ENCODE data around the gene TFB2M. TPM values are rescaled to one million over a fixed set of nuclear protein-coding genes. Genes with fewer than 3 reads are reported as not detected.

TFB2M gene
- total RNA-seq, 2 experiments from 2014 or later: 15.0 to 17.5 TPM

DNA sequence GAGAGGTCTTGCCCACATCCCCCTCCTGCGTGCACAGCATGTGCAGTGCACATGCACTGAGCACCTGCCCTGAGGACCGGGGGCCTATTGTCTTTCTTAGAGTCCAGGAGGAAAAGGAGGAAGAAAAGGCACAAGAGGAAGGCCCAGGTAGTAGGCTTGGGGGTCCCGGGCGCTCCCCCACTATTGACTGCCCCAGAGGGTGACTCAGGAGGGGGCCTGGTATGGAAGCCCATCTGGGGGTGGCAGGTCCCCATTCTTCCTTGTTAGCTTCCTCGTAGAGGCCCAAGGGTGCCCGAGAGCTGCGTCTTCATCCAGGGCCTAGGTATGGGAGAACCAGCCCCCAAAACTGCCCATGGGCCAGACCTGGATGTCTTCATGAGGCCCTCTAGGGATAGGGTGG lies 54.9 kb downstream of the TFB2M start:
- no peak for TF ChIP-seq EZH2phosphoT487 (IDR thresholded peaks at IDR 0.05; ENCODE audit: borderline replicate concordance, low read depth, low read length)
- TF ChIP-seq, protein P1, sequence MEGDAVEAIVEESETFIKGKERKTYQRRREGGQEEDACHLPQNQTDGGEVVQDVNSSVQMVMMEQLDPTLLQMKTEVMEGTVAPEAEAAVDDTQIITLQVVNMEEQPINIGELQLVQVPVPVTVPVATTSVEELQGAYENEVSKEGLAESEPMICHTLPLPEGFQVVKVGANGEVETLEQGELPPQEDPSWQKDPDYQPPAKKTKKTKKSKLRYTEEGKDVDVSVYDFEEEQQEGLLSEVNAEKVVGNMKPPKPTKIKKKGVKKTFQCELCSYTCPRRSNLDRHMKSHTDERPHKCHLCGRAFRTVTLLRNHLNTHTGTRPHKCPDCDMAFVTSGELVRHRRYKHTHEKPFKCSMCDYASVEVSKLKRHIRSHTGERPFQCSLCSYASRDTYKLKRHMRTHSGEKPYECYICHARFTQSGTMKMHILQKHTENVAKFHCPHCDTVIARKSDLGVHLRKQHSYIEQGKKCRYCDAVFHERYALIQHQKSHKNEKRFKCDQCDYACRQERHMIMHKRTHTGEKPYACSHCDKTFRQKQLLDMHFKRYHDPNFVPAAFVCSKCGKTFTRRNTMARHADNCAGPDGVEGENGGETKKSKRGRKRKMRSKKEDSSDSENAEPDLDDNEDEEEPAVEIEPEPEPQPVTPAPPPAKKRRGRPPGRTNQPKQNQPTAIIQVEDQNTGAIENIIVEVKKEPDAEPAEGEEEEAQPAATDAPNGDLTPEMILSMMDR (conservative IDR thresholded peaks at IDR 0.05; ENCODE audit: low read length): no peak
- no peaks in the 10 kb centered on the region for H3K79me2 ChIP-seq (ENCODE audit: insufficient read depth, low read depth, low read length)
- intact Hi-C loops (cut with micrococcal nuclease; ENCODE audit: unreplicated experiment): no loop called here
- no peaks in the 10 kb centered on the region for H3K9me2 ChIP-seq (ENCODE audit: insufficient read depth, low read length)
- no peak overlapping the region for H3K4me3 ChIP-seq (ENCODE audit: low read depth, low read length, poor library complexity, severe bottlenecking)
- H3K4me1 ChIP-seq (ENCODE audit: insufficient read depth, low read length, poor library complexity, severe bottlenecking): peaks cover 6% of the 10 kb centered on the region
- no peak for DNase-seq (ENCODE audit: low spot score)
- no TSS peak for BruUV-seq (replicated peaks)
- no peak overlapping the region for H3K4me2 ChIP-seq (ENCODE audit: low read length)
- POLR2A ChIA-PET: no interaction called here
- CTCF ChIA-PET (ENCODE audit: unreplicated experiment): no interaction called here
- H4K20me1 ChIP-seq (ENCODE audit: insufficient read depth, low read length): no peaks in the 10 kb centered on the region
- no peaks in the 10 kb centered on the region for H3K36me3 ChIP-seq (ENCODE audit: insufficient read depth, low read length)
- peaks cover 14% of the 10 kb centered on the region; the same call in 1 of the 2 replicates for H3K9me3 ChIP-seq (ENCODE audit: low read length)
- H2AFZ ChIP-seq (ENCODE audit: low read length): no peak overlapping the region
- no peak overlapping the region for H3K27ac ChIP-seq (ENCODE audit: low read depth, low read length, poor library complexity, severe bottlenecking)

DNA sequence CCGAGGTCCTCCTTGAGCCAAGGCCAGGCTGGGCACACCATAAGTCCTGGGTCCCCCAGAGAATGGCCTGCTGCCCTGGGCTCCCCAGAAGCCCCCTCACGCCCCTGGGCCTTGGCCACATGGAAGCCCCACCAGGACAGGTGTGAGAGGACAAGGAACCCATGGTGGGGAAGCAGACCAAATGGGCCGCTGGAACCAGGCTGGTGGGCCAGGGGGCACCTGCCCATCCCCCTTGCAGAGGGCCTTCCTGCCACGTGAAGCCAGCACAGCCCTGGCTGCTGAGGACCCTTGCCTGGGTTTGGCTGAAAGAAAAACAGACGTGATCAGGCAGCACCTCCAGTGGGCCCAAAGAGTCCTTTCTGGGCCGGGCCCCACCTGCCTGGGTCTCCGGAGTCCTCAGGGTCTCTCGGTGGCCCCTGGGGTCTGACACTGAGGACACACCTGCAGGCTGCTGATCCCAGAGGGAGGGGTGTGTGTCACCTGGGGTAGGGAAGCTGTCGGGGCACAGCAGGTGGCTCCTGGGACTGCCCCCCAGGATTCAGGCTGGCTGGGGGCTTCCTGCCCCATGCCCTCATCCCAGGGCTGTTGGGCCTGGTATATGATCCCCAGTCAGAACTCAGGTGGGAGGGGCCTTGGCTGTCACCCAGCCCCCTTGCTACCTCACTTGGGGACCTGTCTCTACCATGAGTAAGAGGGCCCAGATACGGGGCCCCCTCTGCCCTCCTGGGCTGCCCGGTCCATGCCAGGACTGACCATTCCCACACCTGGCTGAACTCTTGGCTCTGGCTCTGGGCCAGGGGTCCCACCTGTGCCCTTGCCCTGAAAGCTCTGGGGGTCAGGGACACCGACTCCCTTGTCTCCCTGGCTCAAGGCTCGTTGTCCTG lies 55.7 kb downstream of the TFB2M start:
- H3K4me2 ChIP-seq (ENCODE audit: low read length): no peak overlapping the region
- no peaks in the 10 kb centered on the region for H3K9me2 ChIP-seq (ENCODE audit: insufficient read depth, low read length)
- no peaks in the 10 kb centered on the region for H3K36me3 ChIP-seq (ENCODE audit: insufficient read depth, low read length)
- no peak for TF ChIP-seq EZH2phosphoT487 (IDR thresholded peaks at IDR 0.05; ENCODE audit: borderline replicate concordance, low read depth, low read length)
- TF ChIP-seq, protein P1 (conservative IDR thresholded peaks at IDR 0.05; ENCODE audit: low read length): no peak
- no peak overlapping the region for H3K4me3 ChIP-seq (ENCODE audit: low read depth, low read length, poor library complexity, severe bottlenecking)
- BruUV-seq (replicated peaks): no TSS peak
- CTCF ChIA-PET (ENCODE audit: unreplicated experiment): no interaction called here
- peaks cover 13% of the 10 kb centered on the region for H3K4me1 ChIP-seq (ENCODE audit: insufficient read depth, low read length, poor library complexity, severe bottlenecking)
- no peak overlapping the region for H3K27ac ChIP-seq (ENCODE audit: low read depth, low read length, poor library complexity, severe bottlenecking)
- H3K79me2 ChIP-seq (ENCODE audit: insufficient read depth, low read depth, low read length): no peaks in the 10 kb centered on the region
- no peak for DNase-seq (ENCODE audit: low spot score)
- no peak overlapping the region for H2AFZ ChIP-seq (ENCODE audit: low read length)
- H3K9me3 ChIP-seq (ENCODE audit: low read length): peaks cover 6% of the 10 kb centered on the region; the same call in 1 of the 2 replicates
- POLR2A ChIA-PET: interaction anchor here (0.6 kb wide), 1 partner anchor 121 kb away, joined by 5 read pairs; no protein-coding TSS in a partner anchor
- intact Hi-C loops (cut with micrococcal nuclease; ENCODE audit: unreplicated experiment): no loop called here
- no peaks in the 10 kb centered on the region for H4K20me1 ChIP-seq (ENCODE audit: insufficient read depth, low read length)

Data from OCI-LY7 (cell line).